PC-3 (cell line): ENCODE results near the gene SSUH2. TPM values are rescaled to one million over a fixed set of nuclear protein-coding genes. Genes with fewer than 3 reads are reported as not detected.

Source experiments
- ATAC-seq: fragments of 200-7000 bp; cut with Tn5 transposase; 2 replicates; pipeline ENCODE4 v1.9.1; 2020; ENCODE audit warnings: mild to moderate bottlenecking, moderate library complexity
- BruUV-seq: library from RNA; stranded (reverse); fragments of 400-500 nt; replicated peaks from 2 replicates; lab custom pipeline; 2021; lab: Mats Ljungman, UMichigan
- CTCF ChIA-PET: fragments of 300-600 bp; sonication (Branson Sonifier 250); formaldehyde crosslinking; loops from one replicate; lab custom pipeline; 2022; ENCODE audit warnings: antibody characterized with exemption; lab: Charles Lee
- POLR2A ChIA-PET: fragments of 300-600 bp; sonication (Branson Sonifier 250); formaldehyde crosslinking; loops from one replicate; lab custom pipeline; 2022; ENCODE audit warnings: antibody characterized with exemption; ENCODE audit not compliant: unreplicated experiment; lab: Charles Lee
- DNase-seq: peaks from one replicate; pipeline ENCODE4 v3.0.0-alpha.2; 2015
- H2AFZ ChIP-seq: fragments of 300-600 bp; sonication (generic); 2 replicates; pipeline ENCODE4 v1.6.0; 2016; ENCODE audit warnings: antibody characterized with exemption, low read length
- H3F3A ChIP-seq: fragments of 300-600 bp; sonication (generic); one replicate; pipeline ENCODE4 v1.6.0; 2017; ENCODE audit warnings: antibody characterized with exemption, low read length, control low read depth, mild to moderate bottlenecking; ENCODE audit not compliant: unreplicated experiment
- H3K27ac ChIP-seq: fragments of 300-600 bp; sonication (generic); 2 replicates; pipeline ENCODE4 v1.5.1; 2016; ENCODE audit warnings: mild to moderate bottlenecking, low read length
- H3K27me3 ChIP-seq: fragments of 300-600 bp; sonication (generic); 2 replicates; pipeline ENCODE4 v1.6.1; 2016; ENCODE audit warnings: low read length, mixed read lengths
- H3K36me3 ChIP-seq: fragments of 300-600 bp; sonication (generic); 2 replicates; pipeline ENCODE4 v1.6.1; 2016; ENCODE audit warnings: low read depth, mixed run types, low read length, mixed read lengths
- H3K4me1 ChIP-seq: fragments of 300-600 bp; sonication (generic); 2 replicates; pipeline ENCODE4 v1.5.1; 2016; ENCODE audit warnings: low read length; ENCODE audit not compliant: insufficient read depth
- H3K4me2 ChIP-seq: fragments of 300-600 bp; sonication (generic); 2 replicates; pipeline ENCODE4 v1.6.0; 2016; ENCODE audit warnings: low read length
- H3K4me3 ChIP-seq: fragments of 300-600 bp; sonication (generic); 2 replicates; pipeline ENCODE4 v1.5.1; 2016; ENCODE audit warnings: mild to moderate bottlenecking, low read length, mixed read lengths
- H3K79me2 ChIP-seq: fragments of 300-600 bp; sonication (generic); 2 replicates; pipeline ENCODE4 v1.6.1; 2017; ENCODE audit warnings: low read length, mixed read lengths
- H3K9ac ChIP-seq: fragments of 300-600 bp; sonication (generic); 2 replicates; pipeline ENCODE4 v1.6.0; 2016; ENCODE audit warnings: mild to moderate bottlenecking, low read length
- H3K9me2 ChIP-seq: fragments of 300-600 bp; sonication (generic); replicated peaks from 2 replicates; pipeline ENCODE4 v1.6.1; 2016; ENCODE audit warnings: mixed run types, low read length, mixed read lengths
- H3K9me3 ChIP-seq: fragments of 300-600 bp; sonication (generic); 2 replicates; pipeline ENCODE4 v1.6.1; 2016; ENCODE audit warnings: low read length, mixed read lengths
- H4K20me1 ChIP-seq: fragments of 300-600 bp; sonication (generic); 2 replicates; pipeline ENCODE4 v1.6.1; 2016; ENCODE audit warnings: low read length, mixed read lengths
- CTCF ChIP-seq: fragments of 300-600 bp; sonication (generic); conservative IDR thresholded peaks from 2 replicates; pipeline ENCODE4 v1.5.1; 2017; ENCODE audit warnings: antibody characterized with exemption, low read depth, mild to moderate bottlenecking, low read length
- EZH2 ChIP-seq: fragments of 300-600 bp; sonication (generic); IDR thresholded peaks from one replicate; pipeline ENCODE4 v1.6.1; 2017; ENCODE audit warnings: antibody characterized with exemption, mild to moderate bottlenecking, low read length; ENCODE audit not compliant: unreplicated experiment
- EZH2phosphoT487 ChIP-seq: fragments of 300-600 bp; sonication (generic); IDR thresholded peaks from 2 replicates; pipeline ENCODE4 v1.6.1; 2018; ENCODE audit warnings: mild to moderate bottlenecking, antibody characterized with exemption, low read length, borderline replicate concordance
- intact Hi-C: fragments of 100-400 bp; cut with micrococcal nuclease; formaldehyde crosslinking; loops from 2 replicates; pipeline ENCODE4 v1.9.0; 2023
- total RNA-seq: library from RNA; depleted of rRNA; stranded (reverse); fragments of >200 nt; gene quantifications from 2 replicates; pipeline ENCODE4 v1.2.3, GENCODE V29; 2014

Gene SSUH2
- total RNA-seq, 1 experiment from 2014 or later, result 0.44 TPM

- BruUV-seq, result no TSS peak
- Histone ChIP-seq H3K4me1 (peaks cover 11% of the 10 kb centered on the region), H3K9me2 (no peaks in the 10 kb centered on the region), H3K27ac (no peak overlapping the region), H3K79me2 (no peaks in the 10 kb centered on the region), H4K20me1 (no peaks in the 10 kb centered on the region), H3K27me3 (no peaks in the 10 kb centered on the region), H3K36me3 (no peaks in the 10 kb centered on the region), H3K4me2 (no peak overlapping the region), H3K9ac (no peak overlapping the region), H2AFZ (no peak overlapping the region), H3F3A (no peaks in the 10 kb centered on the region), H3K9me3 (no peaks in the 10 kb centered on the region), H3K4me3 (no peak overlapping the region)
- ATAC-seq (no peak), DNase-seq (no peak)
- ChIA-PET CTCF (no interaction called here), POLR2A (no interaction called here)
- intact Hi-C loops, result no loop called here
- TF ChIP-seq CTCF, result no peak
- no peak for TF ChIP-seq EZH2
- TF ChIP-seq EZH2phosphoT487, result no peak
Measured at GRCh38 chr3:8649757-8650156, 5.2 kb upstream of the SSUH2 start.

GRCh38 chr3:8648909-8649741, 4.5 kb upstream of the SSUH2 start:
- Histone ChIP-seq H3K27me3 (no peaks in the 10 kb centered on the region), H3K9ac (no peak overlapping the region), H3F3A (no peaks in the 10 kb centered on the region), H3K4me2 (no peak overlapping the region), H3K36me3 (no peaks in the 10 kb centered on the region), H2AFZ (no peak overlapping the region), H4K20me1 (no peaks in the 10 kb centered on the region), H3K4me3 (no peak overlapping the region), H3K79me2 (no peaks in the 10 kb centered on the region), H3K9me3 (no peaks in the 10 kb centered on the region), H3K4me1 (peaks cover 11% of the 10 kb centered on the region), H3K27ac (no peak overlapping the region), H3K9me2 (no peaks in the 10 kb centered on the region)
- DNase-seq (no peak), ATAC-seq (no peak)
- intact Hi-C loops, result no loop called here
- BruUV-seq, result no TSS peak
- CTCF ChIA-PET, result no interaction called here
- POLR2A ChIA-PET, result no interaction called here
- TF ChIP-seq EZH2phosphoT487 (no peak), CTCF (no peak), EZH2 (no peak)
